Liver (tissue), 9 donors: ENCODE measurements around the gene NAGA. TPM values are rescaled to one million over a fixed set of nuclear protein-coding genes. Genes with fewer than 3 reads are reported as not detected.
A peak's percentile ranks its signal among the peaks of the same experiment; 100 is the strongest.

Experiments
- DNase-seq: peaks from one replicate; pipeline ENCODE4 v3.0.0-alpha.2; 2017; ENCODE audit warnings: low spot score
- H3K27ac ChIP-seq, 2 donors: one replicate each; pipeline ENCODE4 v1.7.0; 2013; ENCODE audit warnings: inconsistent platforms in 2 of 2, low read length in 2 of 2, control low read depth in 1 of 2, low read depth in 1 of 2, mild to moderate bottlenecking in 1 of 2
- H3K27me3 ChIP-seq, 4 donors: one replicate each; pipeline versions ENCODE4 v1.6.1 to v1.7.0; 2013; ENCODE audit warnings: low read length in 3 of 4, inconsistent platforms in 1 of 4, mild to moderate bottlenecking in 1 of 4, moderate library complexity in 1 of 4; ENCODE audit not compliant: control insufficient read depth in 4 of 4, insufficient read depth in 4 of 4
- H3K36me3 ChIP-seq, 4 donors: one replicate each; pipeline versions ENCODE4 v1.6.1 to v1.7.0; 2013; ENCODE audit warnings: low read length in 3 of 4, mild to moderate bottlenecking in 3 of 4, low read depth in 1 of 4, moderate library complexity in 1 of 4; ENCODE audit not compliant: control insufficient read depth in 4 of 4, insufficient read depth in 3 of 4
- H3K4me1 ChIP-seq, 4 donors: one replicate each; pipeline versions ENCODE4 v1.6.1 to v1.7.0; 2013; ENCODE audit warnings: low read length in 3 of 4, mild to moderate bottlenecking in 3 of 4, moderate library complexity in 1 of 4; ENCODE audit not compliant: control insufficient read depth in 4 of 4, insufficient read depth in 4 of 4
- H3K4me3 ChIP-seq, 3 donors: one replicate each; pipeline versions ENCODE4 v1.6.1 to v1.7.0; 2013; ENCODE audit warnings: low read length in 3 of 3, control low read depth in 1 of 3, low read depth in 1 of 3, mild to moderate bottlenecking in 1 of 3
- H3K9ac ChIP-seq, 2 donors: one replicate each; pipeline ENCODE4 v1.7.0; 2013; ENCODE audit warnings: low read length in 2 of 2, mild to moderate bottlenecking in 2 of 2, moderate library complexity in 2 of 2, control low read depth in 1 of 2, low read depth in 1 of 2
- H3K9me3 ChIP-seq, 4 donors: one replicate each; pipeline versions ENCODE4 v1.6.1 to v1.7.0; 2013; ENCODE audit warnings: low read length in 3 of 4; ENCODE audit not compliant: control insufficient read depth in 4 of 4
- EGR1 ChIP-seq, 2 donors: IDR thresholded peaks; 2 replicates each; pipeline ENCODE4 v1.6.1; 2016 to 2018; ENCODE audit warnings: antibody characterized with exemption in 2 of 2, low read depth in 2 of 2
- FOXA1 ChIP-seq: IDR thresholded peaks from 2 replicates; pipeline ENCODE4 v1.6.1; 2016; ENCODE audit warnings: antibody characterized with exemption
- FOXA2 ChIP-seq: IDR thresholded peaks from 2 replicates; pipeline ENCODE4 v1.6.1; 2016; ENCODE audit warnings: antibody characterized with exemption
- GABPA ChIP-seq, 2 donors: IDR thresholded peaks in 1 of 2; conservative IDR thresholded peaks in 1 of 2; 2 replicates each; pipeline ENCODE4 v1.6.1; 2016; ENCODE audit warnings: antibody characterized with exemption in 2 of 2, mild to moderate bottlenecking in 1 of 2, moderate library complexity in 1 of 2
- HNF4A ChIP-seq, 2 donors: conservative IDR thresholded peaks; 2 replicates each; pipeline ENCODE4 v1.6.1; 2016; ENCODE audit warnings: antibody characterized with exemption in 2 of 2, mild to moderate bottlenecking in 2 of 2
- HNF4G ChIP-seq: IDR thresholded peaks from 2 replicates; pipeline ENCODE4 v1.6.1; 2016; ENCODE audit warnings: antibody characterized with exemption
- JUND ChIP-seq, 2 donors: IDR thresholded peaks; 2 replicates each; pipeline ENCODE4 v1.6.1; 2016; ENCODE audit warnings: antibody characterized with exemption in 2 of 2
- NR2F2 ChIP-seq: IDR thresholded peaks from 2 replicates; pipeline ENCODE4 v1.6.1; 2016; ENCODE audit warnings: antibody characterized with exemption
- RAD21 ChIP-seq, 2 donors: IDR thresholded peaks; 2 replicates each; pipeline ENCODE4 v1.6.1; 2016; ENCODE audit warnings: antibody characterized with exemption in 2 of 2, mild to moderate bottlenecking in 2 of 2
- SP1 ChIP-seq: IDR thresholded peaks from 2 replicates; pipeline ENCODE4 v1.6.1; 2018; ENCODE audit warnings: antibody characterized with exemption, mild to moderate bottlenecking
- TAF1 ChIP-seq: conservative IDR thresholded peaks from 2 replicates; pipeline ENCODE4 v1.6.1; 2016; ENCODE audit warnings: antibody characterized with exemption, mild to moderate bottlenecking
- YY1 ChIP-seq: IDR thresholded peaks from 2 replicates; pipeline ENCODE4 v1.6.1; 2016; ENCODE audit warnings: antibody characterized with exemption, mild to moderate bottlenecking
- WGBS: extraction: QIAGEN DNeasy Blood & Tissue Kit; methylation state at CpG from one replicate; pipeline ENCODE4 v1.1.7; 2013; 5-methylcytosine and 5-hydroxymethylcytosine counted together
- polyA plus RNA-seq, 2 donors: library from polyadenylated mRNA; stranded (reverse) in 1 of 2; unstranded in 1 of 2; fragments of 200-250 nt in 1 of 2; fragments of >200 nt in 1 of 2; fragmentation: Nextera tagmentation in 1 of 2; extraction: Ambion mirVana in 1 of 2; gene quantifications; one replicate each; pipeline versions ENCODE4 v1.2.1 to v1.2.3, GENCODE V29; 2013 to 2015
- total RNA-seq, 2 donors: library from RNA; depleted of rRNA; stranded (reverse); fragments of >200 nt; gene quantifications; one replicate each; pipeline ENCODE4 v1.2.3, GENCODE V29; 2014
- TF ChIP-seq, protein P1 (sequence below): IDR thresholded peaks from 2 replicates; pipeline ENCODE4 v1.6.1; 2016; ENCODE audit warnings: antibody characterized with exemption, mild to moderate bottlenecking
- TF ChIP-seq, protein P2 (sequence below): IDR thresholded peaks from 2 replicates; pipeline ENCODE4 v1.6.1; 2016; ENCODE audit warnings: antibody characterized with exemption
- TF ChIP-seq, protein P3 (sequence below): IDR thresholded peaks from 2 replicates; pipeline ENCODE4 v1.6.1; 2016; ENCODE audit warnings: antibody characterized with exemption
- TF ChIP-seq, protein P4 (sequence below): fragments of 150-350 bp; IDR thresholded peaks from 2 replicates; pipeline ENCODE4 v1.5.1; 2017; ENCODE audit warnings: improper control_type of control experiment, low read depth, low read length; ENCODE audit not compliant: missing input control
- donor health status: healthy.
- donor health status: healthy.
- donor health status: healthy.
- donor health status: healthy.
- donor health status: healthy.

The NAGA gene
- total and polyA plus RNA-seq, 4 donors = 12.8 to 33.9 (median 23.9) TPM

DNA sequence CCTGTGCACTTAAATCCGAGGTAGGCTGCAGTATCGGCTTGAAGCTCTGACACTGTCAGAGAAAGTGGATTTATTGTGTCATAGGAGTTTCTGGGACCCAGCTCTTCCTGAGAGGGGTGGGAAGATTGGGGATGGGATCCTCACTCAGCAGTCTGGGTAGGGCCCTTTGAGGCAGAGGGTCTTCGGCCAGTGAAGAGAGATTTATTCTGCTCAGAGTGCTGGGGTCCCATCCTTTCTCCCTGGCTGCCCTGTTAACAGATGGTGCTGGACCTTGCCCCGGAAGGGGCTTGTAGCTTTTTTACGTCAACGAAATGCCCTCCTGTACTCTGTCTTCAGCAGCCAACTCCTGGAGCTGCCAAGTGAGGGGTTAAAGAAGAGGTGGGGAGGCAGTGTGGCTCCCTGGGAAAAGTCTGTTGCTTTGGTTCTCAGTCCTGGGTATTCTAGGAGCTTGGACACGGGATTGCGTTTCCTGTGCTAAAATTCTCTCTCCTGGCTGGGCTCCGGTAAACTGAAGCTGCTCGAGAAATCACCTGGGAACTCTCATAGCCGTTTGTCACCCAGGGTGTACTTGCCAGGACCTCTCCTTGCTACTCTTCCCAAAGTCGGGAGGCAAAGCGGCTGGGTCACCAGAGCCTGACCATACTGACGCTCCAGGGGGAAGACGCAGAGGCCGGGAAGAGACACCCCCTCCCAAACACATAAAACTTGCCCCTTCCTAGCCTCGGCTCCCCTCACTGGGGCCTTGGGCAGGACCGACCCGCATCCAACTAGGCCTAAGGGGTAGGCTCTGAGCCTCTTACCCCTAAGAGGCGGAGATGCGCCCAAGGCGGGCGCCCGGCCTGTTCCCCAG, 8.1 kb upstream of the NAGA start:
- H3K9me3 ChIP-seq = peaks cover 0 to 2% (median 0%) of the 10 kb centered on the region in 4 donors
- H3K27ac ChIP-seq = peak overlapping the region; percentile 93 to 95
- peaks cover 5 to 23% (median 13%) of the 10 kb centered on the region in 4 donors for H3K4me1 ChIP-seq
- DNase-seq = no peak
- peak overlapping the region in 2 of 3 donors; percentile 52 to 62 for H3K4me3 ChIP-seq
- WGBS = 51% methylated on average over 24 of the region's 24 CpGs
- peak overlapping the region; percentile 69 to 72 for H3K9ac ChIP-seq
- no peaks in the 10 kb centered on the region for H3K27me3 ChIP-seq
- TF ChIP-seq, protein P1, sequence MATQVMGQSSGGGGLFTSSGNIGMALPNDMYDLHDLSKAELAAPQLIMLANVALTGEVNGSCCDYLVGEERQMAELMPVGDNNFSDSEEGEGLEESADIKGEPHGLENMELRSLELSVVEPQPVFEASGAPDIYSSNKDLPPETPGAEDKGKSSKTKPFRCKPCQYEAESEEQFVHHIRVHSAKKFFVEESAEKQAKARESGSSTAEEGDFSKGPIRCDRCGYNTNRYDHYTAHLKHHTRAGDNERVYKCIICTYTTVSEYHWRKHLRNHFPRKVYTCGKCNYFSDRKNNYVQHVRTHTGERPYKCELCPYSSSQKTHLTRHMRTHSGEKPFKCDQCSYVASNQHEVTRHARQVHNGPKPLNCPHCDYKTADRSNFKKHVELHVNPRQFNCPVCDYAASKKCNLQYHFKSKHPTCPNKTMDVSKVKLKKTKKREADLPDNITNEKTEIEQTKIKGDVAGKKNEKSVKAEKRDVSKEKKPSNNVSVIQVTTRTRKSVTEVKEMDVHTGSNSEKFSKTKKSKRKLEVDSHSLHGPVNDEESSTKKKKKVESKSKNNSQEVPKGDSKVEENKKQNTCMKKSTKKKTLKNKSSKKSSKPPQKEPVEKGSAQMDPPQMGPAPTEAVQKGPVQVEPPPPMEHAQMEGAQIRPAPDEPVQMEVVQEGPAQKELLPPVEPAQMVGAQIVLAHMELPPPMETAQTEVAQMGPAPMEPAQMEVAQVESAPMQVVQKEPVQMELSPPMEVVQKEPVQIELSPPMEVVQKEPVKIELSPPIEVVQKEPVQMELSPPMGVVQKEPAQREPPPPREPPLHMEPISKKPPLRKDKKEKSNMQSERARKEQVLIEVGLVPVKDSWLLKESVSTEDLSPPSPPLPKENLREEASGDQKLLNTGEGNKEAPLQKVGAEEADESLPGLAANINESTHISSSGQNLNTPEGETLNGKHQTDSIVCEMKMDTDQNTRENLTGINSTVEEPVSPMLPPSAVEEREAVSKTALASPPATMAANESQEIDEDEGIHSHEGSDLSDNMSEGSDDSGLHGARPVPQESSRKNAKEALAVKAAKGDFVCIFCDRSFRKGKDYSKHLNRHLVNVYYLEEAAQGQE = no peak
- TF ChIP-seq, protein P2, sequence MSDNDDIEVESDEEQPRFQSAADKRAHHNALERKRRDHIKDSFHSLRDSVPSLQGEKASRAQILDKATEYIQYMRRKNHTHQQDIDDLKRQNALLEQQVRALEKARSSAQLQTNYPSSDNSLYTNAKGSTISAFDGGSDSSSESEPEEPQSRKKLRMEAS = no peak
- TF ChIP-seq FOXA1 = no peak
- TF ChIP-seq HNF4G = peak; percentile 29
- no peak for TF ChIP-seq FOXA2
- TF ChIP-seq RAD21 (IDR thresholded peaks at IDR 0.05) = no peak
- TF ChIP-seq JUND (IDR thresholded peaks at IDR 0.05) = no peak
- TF ChIP-seq GABPA (IDR thresholded peaks at IDR 0.05 in 1 of 2, conservative IDR thresholded peaks at IDR 0.05 in 1 of 2) = peak in 1 of 2 donors; percentile 49
- no peak for TF ChIP-seq TAF1
- TF ChIP-seq HNF4A (conservative IDR thresholded peaks at IDR 0.05) = peak; percentile 62 to 69
- TF ChIP-seq, protein P3, sequence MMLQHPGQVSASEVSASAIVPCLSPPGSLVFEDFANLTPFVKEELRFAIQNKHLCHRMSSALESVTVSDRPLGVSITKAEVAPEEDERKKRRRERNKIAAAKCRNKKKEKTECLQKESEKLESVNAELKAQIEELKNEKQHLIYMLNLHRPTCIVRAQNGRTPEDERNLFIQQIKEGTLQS = no peak
- no peak for TF ChIP-seq EGR1 (IDR thresholded peaks at IDR 0.05; ENCODE audit: low read depth in 2 of 2)
- TF ChIP-seq, protein P4, sequence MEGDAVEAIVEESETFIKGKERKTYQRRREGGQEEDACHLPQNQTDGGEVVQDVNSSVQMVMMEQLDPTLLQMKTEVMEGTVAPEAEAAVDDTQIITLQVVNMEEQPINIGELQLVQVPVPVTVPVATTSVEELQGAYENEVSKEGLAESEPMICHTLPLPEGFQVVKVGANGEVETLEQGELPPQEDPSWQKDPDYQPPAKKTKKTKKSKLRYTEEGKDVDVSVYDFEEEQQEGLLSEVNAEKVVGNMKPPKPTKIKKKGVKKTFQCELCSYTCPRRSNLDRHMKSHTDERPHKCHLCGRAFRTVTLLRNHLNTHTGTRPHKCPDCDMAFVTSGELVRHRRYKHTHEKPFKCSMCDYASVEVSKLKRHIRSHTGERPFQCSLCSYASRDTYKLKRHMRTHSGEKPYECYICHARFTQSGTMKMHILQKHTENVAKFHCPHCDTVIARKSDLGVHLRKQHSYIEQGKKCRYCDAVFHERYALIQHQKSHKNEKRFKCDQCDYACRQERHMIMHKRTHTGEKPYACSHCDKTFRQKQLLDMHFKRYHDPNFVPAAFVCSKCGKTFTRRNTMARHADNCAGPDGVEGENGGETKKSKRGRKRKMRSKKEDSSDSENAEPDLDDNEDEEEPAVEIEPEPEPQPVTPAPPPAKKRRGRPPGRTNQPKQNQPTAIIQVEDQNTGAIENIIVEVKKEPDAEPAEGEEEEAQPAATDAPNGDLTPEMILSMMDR = no peak
- no peak for TF ChIP-seq NR2F2
- no peak for TF ChIP-seq YY1
- no peak for TF ChIP-seq SP1
- H3K36me3 ChIP-seq = peaks cover 0 to 4% (median 2%) of the 10 kb centered on the region in 4 donors
